Ovary (tissue), 9 donors: ENCODE results near the gene IDI2. TPM values are rescaled to one million over a fixed set of nuclear protein-coding genes. Genes with fewer than 3 reads are reported as not detected.
A peak's percentile ranks its signal among the peaks of the same experiment; 100 is the strongest.

Source experiments
- DNase-seq, 5 donors: peaks; one replicate each; pipeline ENCODE4 v3.0.0-alpha.2; 2019 to 2020
- H3K27ac ChIP-seq, 2 donors: fragments of 200-600 bp; one replicate each; pipeline versions ENCODE4 v1.5.1 to v1.8.0; 2019 to 2022
- H3K27me3 ChIP-seq: fragments of 200-600 bp; one replicate; pipeline ENCODE4 v1.8.0; 2022
- H3K36me3 ChIP-seq: fragments of 200-600 bp; sonication (generic); one replicate; pipeline ENCODE4 v1.5.1; 2019
- H3K4me1 ChIP-seq: one replicate; pipeline ENCODE4 v1.8.1; 2013; ENCODE audit warnings: mild to moderate bottlenecking, moderate library complexity; ENCODE audit not compliant: insufficient read depth
- H3K4me3 ChIP-seq: fragments of 200-600 bp; sonication (generic); one replicate; pipeline ENCODE4 v1.5.1; 2017
- H3K9me3 ChIP-seq, 2 donors: fragments of 200-600 bp in 1 of 2; sonication (generic) in 1 of 2; one replicate each; pipeline versions ENCODE4 v1.5.1 to v1.8.1; 2013 to 2019; ENCODE audit warnings: mild to moderate bottlenecking in 1 of 2, moderate library complexity in 1 of 2
- CTCF ChIP-seq, 3 donors: fragments of 450-650 bp in 2 of 3; fragments of 200-600 bp in 1 of 3; IDR thresholded peaks; one replicate each; pipeline versions ENCODE4 v1.5.1 to v1.8.0; 2016 to 2022; ENCODE audit warnings: antibody characterized with exemption in 3 of 3, mild to moderate bottlenecking in 1 of 3
- EP300 ChIP-seq: sonication (generic); formaldehyde crosslinking; IDR thresholded peaks from one replicate; pipeline ENCODE4 v1.6.1; 2017; ENCODE audit warnings: antibody characterized with exemption
- POLR2A ChIP-seq: fragments of 450-650 bp; IDR thresholded peaks from one replicate; pipeline ENCODE4 v1.6.1; 2017; ENCODE audit warnings: antibody characterized with exemption, mild to moderate bottlenecking, moderate library complexity
- WGBS, 3 donors: extraction: QIAGEN DNeasy Blood & Tissue Kit in 1 of 3; methylation state at CpG; one replicate each; pipeline versions ENCODE4 v1.1.5 to v1.1.7; 2013 to 2017; 5-methylcytosine and 5-hydroxymethylcytosine counted together
- intact Hi-C, 4 donors: fragments of 100-400 bp; cut with DNase I; formaldehyde crosslinking; loops; one replicate each; pipeline versions ENCODE4 v1.11.0 to v1.15.1; 2022 to 2023
- polyA plus RNA-seq, 2 donors: library from polyadenylated mRNA; stranded (reverse); fragments of 200-250 nt in 1 of 2; fragments of 350-450 nt in 1 of 2; fragmentation: Illumina TruSeq in 1 of 2; extraction: RNeasy Lipid Tissue Mini Kit (QIAGEN cat#74804) in 1 of 2; gene quantifications; one replicate each; pipeline ENCODE4 v1.2.3, GENCODE V29; 2013 to 2014
- total RNA-seq, 7 donors: library from RNA; depleted of rRNA in 2 of 7; stranded (reverse); fragments of >200 nt in 2 of 7; fragmentation: NEBNext Ultra II Directional in 3 of 7; extraction: Animal tissue kit (Norgen Biotek cat#: 25700) in 3 of 7; gene quantifications; one replicate each; pipeline versions ENCODE4 v1.1.0 to v1.2.4, GENCODE V29; 2016 to 2023
- donor health status: DM: no; HTN: no; CAD: no; lungs with moderate emphysema.
- donor health status: DM: no; HTN: no; CAD: no.
- donor health status: Bipolar disorder and iron deficiency.
- donor health status: DM: yes; HTN: yes; CAD: no.
- donor health status: DM: no; HTN: no; CAD: no.
- donor health status: DM: yes; HTN: yes; CAD: no.

The IDI2 gene
- total and polyA plus RNA-seq, 9 donors: not detected

- 72 to 78% (median 78%) methylated on average over 7 of the region's 7 CpGs for WGBS, 3 donors
- intact Hi-C loops: no loop called here
Observed at GRCh38 chr10:1061930-1062774, 36.5 kb upstream of the IDI2 start.

GRCh38 chr10:1059902-1060301 lies 34.2 kb upstream of the IDI2 start:
- TF ChIP-seq CTCF (IDR thresholded peaks at IDR 0.05) (no peak), EP300 (no peak), POLR2A (no peak)
- Histone ChIP-seq H3K4me3 (no peak overlapping the region), H3K27me3 (no peaks in the 10 kb centered on the region), H3K9me3 (no peaks in the 10 kb centered on the region), H3K36me3 (no peaks in the 10 kb centered on the region), H3K27ac (no peak overlapping the region), H3K4me1 (peaks cover 5% of the 10 kb centered on the region)
- WGBS, 3 donors: 94 to 95% (median 95%) methylated on average over 8 of the region's 8 CpGs
- intact Hi-C loops: loop anchor here in 2 of 4 donors (10.0 kb wide), 2 partner anchors 125 to 375 kb away; partner anchors contain the start of genes DIP2C (in 1 of the 2) and LARP4B (in 1 of the 2)
- no peak for DNase-seq

More at GRCh38 chr10:1061930-1062774, 36.5 kb upstream of the IDI2 start:
- no peak for DNase-seq
- H3K27me3 ChIP-seq: no peaks in the 10 kb centered on the region
- TF ChIP-seq EP300 (no peak), POLR2A (no peak), CTCF (IDR thresholded peaks at IDR 0.05) (no peak)
- H3K27ac ChIP-seq: no peak overlapping the region
- H3K9me3 ChIP-seq: no peaks in the 10 kb centered on the region
- H3K36me3 ChIP-seq: no peaks in the 10 kb centered on the region
- H3K4me1 ChIP-seq: peaks cover 3% of the 10 kb centered on the region
- no peak overlapping the region for H3K4me3 ChIP-seq

GRCh38 chr10:1058017-1058416 lies 32.4 kb upstream of the IDI2 start:
- WGBS, 3 donors: 49 to 65% (median 52%) methylated on average over 7 of the region's 7 CpGs
- Histone ChIP-seq H3K36me3 (no peaks in the 10 kb centered on the region), H3K4me3 (no peak overlapping the region), H3K27me3 (no peaks in the 10 kb centered on the region), H3K9me3 (no peaks in the 10 kb centered on the region), H3K27ac (no peak overlapping the region), H3K4me1 (peaks cover 7% of the 10 kb centered on the region)
- intact Hi-C loops: loop anchor here in 2 of 4 donors (10.0 kb wide), 2 partner anchors 123 to 373 kb away; partner anchors contain the start of genes DIP2C (in 1 of the 2) and LARP4B (in 1 of the 2)
- DNase-seq: no peak
- TF ChIP-seq POLR2A (no peak), CTCF (IDR thresholded peaks at IDR 0.05) (no peak)

- no peak for DNase-seq
- intact Hi-C loops: loop anchor here in 2 of 4 donors (10.0 kb wide), 2 partner anchors 122 to 372 kb away; partner anchors contain the start of genes DIP2C (in 1 of the 2) and LARP4B (in 1 of the 2)
- H3K4me1 ChIP-seq: peaks cover 7% of the 10 kb centered on the region
- no peaks in the 10 kb centered on the region for H3K9me3 ChIP-seq
- H3K27me3 ChIP-seq: no peaks in the 10 kb centered on the region
- peak overlapping the region in 1 of 2 donors; percentile 92 for H3K27ac ChIP-seq
- 0 to 2% (median 1%) methylated on average over 25 to 26 of the region's 26 CpGs for WGBS, 3 donors
- peak overlapping the region; percentile 69 for H3K4me3 ChIP-seq
- TF ChIP-seq POLR2A (no peak), CTCF (IDR thresholded peaks at IDR 0.05) (no peak), EP300 (no peak)
- no peaks in the 10 kb centered on the region for H3K36me3 ChIP-seq
Observed at GRCh38 chr10:1057106-1057657, 31.5 kb upstream of the IDI2 start.
